ENCODE results near the gene PQBP1. TPM values are rescaled to one million over a fixed set of nuclear protein-coding genes. Genes with fewer than 3 reads are reported as not detected.
A peak's percentile ranks its signal among the peaks of the same experiment; 100 is the strongest.

Gene PQBP1
- polyA plus RNA-seq, 4 donors, result 72.7 to 85.3 (median 77.8) TPM

DNA sequence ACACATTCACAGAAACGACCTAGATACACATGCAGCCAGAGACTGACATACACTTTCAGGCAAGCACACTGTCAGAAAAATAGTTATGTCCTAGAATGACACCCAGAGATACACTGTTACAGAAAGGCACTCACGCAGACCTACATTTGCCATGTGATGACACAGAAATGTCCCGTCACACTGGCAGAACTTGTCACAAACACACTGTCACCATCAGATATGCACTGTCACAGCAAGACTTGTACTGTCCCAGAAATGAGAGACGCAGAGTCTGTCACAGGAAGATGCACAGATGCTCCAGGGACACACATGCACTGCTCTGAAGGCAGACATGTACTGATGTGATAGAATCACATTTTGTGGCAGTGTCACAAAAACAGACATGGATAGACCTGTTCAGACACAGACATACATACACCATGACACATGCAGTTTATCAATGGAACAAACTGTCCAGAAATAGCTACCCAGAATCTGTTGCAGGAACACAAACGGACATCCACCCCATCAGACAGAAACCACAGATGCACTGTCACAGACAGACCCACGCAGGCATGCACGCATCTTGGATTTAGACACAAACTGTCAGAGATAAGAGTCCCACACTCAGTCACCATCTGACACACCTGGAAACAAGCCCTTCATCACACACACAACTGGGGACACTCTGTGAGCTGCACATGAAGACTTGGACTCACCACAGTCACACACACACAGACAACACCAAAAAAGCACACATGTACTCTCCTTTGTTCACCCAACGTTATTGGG is 22.4 kb downstream of the PQBP1 start:
- DNase-seq (ENCODE audit: low read depth in 4 of 4, low spot score in 3 of 4), result no peak

GRCh38 chrX:48920718-48921104 is 23.0 kb downstream of the PQBP1 start:
- DNase-seq (ENCODE audit: low read depth in 4 of 4, low spot score in 3 of 4), result no peak

GRCh38 chrX:48923771-48924170 is 26.0 kb downstream of the PQBP1 start:
- no peak for DNase-seq (ENCODE audit: low read depth in 4 of 4, low spot score in 3 of 4)

DNA sequence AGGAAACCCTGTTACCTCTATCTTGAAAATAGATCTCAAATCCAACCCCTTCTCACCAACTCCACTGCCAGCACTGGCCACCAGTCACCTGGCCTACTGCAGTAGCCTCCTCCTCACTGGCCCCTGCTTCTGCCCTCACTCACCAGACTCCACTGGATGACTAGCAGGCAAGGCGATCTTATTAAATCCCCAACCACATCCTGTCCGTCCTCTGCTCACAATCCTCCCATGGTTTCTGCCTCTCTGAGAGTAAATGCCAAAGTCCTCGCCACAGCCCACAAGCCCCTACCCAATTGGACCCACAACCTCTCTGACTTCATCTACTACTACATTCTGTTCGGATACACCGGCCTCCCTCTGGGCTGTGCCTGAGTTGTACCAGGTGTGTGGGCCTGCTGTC is 26.5 kb downstream of the PQBP1 start:
- DNase-seq (ENCODE audit: low read depth in 4 of 4, low spot score in 3 of 4), result no peak

DNA sequence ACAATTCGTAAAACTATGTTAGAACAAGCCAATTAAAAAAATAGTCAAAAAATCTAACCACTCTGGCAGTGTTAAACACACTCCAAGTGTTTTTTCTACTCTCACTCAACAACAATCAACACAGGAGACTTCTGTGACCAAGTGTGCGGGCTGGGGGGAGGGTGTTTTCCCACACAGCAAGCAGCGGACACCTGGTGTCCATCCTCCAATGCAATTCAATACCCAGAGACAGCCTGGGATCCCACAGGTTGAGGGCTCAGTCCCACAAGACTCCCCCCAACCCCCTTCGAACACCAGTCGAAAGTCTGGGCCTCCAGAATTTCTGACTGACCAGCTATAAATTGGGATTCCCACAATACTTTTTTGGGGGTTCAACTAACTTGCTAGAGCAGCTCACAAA is 29.4 kb downstream of the PQBP1 start:
- DNase-seq (ENCODE audit: low read depth in 4 of 4, low spot score in 3 of 4), result no peak

DNA sequence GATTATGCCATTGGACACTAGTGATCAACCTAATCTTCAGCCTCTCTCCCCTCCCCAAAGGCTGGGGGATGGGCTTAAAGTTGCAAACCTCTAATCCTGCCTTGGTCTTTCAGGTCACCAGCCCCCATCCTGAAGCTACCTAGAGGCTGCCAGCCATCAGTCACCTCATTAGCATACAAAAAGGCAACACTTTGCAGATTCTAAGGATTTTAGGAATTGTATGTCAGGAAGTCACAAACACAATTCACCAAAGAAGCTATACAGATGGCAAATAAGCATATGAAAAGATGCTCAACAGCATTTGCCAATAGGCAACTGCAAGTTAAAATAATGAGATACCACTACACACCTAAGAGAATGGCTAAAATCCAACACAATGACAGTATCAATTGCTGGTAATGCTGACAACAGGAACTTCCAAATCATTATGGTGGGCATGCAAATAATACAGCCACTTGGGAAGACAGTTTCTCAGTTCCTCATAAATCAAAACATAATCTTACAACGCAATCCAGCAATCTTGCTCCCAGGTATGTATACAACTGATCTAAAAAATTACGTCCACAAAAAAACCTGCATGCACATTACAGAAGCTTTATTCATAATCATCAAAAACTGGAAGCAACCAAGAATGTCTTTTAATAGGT is 30.1 kb downstream of the PQBP1 start:
- DNase-seq (ENCODE audit: low read depth in 4 of 4, low spot score in 3 of 4), result no peak

- no peak for DNase-seq (ENCODE audit: low read depth in 4 of 4, low spot score in 3 of 4)
Observed at GRCh38 chrX:48933757-48934156, 36.0 kb downstream of the PQBP1 start.

DNA sequence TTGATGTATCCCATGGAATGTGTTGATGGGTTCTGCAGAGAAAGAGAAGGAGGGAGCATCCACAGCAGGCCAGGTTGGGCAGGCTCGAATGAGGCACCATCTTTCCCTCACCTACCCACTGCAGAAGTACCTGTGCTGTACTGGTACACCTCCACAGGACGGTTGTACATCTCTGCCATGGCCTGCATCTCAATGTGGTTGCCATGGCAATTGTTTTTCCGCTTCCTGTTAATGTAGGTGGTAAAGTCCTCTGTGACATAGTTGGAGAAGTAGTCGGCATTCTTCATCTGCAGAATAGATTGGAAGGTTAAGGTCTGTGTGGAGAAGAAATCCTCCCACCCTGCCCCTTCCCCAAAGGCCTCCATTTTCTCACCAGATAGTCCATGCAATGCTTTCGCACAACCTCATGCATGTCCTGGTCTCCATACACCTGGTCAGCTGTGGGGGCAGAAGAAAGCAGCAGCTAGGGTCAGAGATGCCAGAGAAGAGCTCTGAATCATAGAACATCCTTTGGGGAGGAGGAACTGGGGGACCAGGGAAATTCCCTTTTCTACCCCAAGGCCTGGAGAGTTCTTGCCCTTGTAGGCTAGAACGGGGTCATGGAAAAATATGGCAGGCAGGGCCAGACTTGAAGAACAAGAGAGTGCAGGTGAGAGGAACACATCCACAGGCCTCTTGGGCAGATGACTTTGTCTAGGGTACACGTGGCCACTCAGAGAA is 37.0 kb downstream of the PQBP1 start:
- DNase-seq (ENCODE audit: low read depth in 4 of 4, low spot score in 3 of 4), result no peak

DNA sequence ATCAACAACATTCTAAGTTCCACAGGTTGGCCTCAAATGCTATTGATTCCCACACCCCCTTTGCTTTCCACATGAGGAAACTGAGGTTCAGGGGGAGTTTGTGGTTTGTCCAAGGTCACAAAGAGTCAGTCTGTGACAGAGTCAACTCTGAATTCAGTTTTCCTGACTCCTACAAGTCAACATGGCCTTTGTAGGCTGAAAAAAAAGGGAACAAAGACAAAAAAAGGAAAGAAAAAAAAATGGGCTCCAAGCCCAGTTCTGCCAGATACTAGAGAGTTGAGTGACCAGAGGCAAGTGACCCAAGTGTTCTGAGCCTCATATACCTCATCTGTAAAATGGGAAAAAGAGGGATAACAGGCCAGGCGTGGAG is 37.6 kb downstream of the PQBP1 start:
- no peak for DNase-seq (ENCODE audit: low read depth in 4 of 4, low spot score in 3 of 4)

DNA sequence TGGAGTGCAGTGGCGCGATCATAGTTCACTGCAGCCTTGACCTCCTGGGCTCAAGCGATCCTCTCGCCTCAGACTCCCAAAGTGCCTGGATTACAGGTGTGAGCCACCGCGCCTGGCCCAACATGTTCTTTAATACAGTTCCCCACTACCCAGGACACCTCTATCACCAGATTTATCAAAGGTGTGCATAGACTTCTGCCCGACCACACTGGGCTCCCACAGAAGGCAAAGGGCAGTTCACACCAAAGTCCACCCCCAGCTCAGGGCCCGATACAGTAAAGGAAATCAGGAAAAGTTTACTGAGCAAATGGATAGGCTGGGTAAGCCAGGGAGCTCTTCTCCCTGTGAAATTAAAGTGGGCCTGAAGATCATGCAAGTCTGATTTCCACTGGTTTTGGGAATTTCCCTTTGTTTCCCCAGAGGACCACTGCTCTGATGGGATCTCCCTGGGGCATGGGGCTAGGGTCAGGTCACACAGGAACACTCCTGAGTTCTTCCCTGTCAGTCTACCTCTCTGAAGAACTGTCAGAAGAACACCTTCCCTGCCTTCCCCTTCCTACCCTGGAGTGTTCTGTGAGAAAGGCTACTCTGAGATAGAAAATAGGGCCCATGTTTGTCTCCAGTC is 38.8 kb downstream of the PQBP1 start:
- no peak for DNase-seq (ENCODE audit: low read depth in 4 of 4, low spot score in 3 of 4)

DNA sequence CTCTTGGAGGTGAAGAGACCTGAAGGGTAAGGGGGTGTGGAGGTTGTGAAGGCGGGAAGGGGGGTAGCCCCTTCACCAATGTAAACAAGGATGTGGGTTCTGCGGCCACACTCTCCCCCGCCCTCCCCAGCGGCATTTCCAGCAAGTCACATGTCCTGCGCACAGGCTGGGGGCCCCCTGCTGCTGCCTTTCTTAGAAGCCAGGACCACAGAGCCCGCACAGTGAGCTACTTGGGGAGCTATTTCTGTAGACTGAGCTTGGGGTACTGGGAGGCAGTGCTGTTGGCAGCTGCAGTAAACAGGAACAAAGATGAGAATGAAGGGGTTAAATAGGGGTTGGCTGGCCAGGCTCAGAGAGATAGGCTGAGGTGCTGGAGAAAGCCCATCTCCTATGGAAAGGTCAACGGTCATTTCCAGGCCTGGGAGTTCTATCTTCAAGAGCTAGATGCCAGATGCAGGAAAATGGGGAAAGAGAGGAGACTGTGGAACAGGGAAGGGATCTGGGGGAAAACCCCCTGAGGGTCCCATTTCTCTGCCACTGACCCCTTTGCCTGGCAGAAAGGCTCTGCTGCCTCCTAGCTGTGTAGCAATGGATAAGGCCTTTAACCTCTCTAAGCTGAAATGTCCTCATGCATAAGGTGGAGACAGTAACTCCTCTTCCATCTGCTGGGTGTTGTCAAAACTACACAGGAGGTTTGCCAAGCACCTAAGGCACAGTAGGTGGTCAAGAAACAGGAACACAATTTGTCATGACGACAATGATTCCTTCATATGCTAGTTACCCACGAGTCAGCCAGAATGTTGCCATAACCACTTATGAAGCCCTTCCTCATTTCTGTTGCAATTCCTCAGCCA is 39.6 kb downstream of the PQBP1 start:
- no peak for DNase-seq (ENCODE audit: low read depth in 4 of 4, low spot score in 3 of 4)

DNA sequence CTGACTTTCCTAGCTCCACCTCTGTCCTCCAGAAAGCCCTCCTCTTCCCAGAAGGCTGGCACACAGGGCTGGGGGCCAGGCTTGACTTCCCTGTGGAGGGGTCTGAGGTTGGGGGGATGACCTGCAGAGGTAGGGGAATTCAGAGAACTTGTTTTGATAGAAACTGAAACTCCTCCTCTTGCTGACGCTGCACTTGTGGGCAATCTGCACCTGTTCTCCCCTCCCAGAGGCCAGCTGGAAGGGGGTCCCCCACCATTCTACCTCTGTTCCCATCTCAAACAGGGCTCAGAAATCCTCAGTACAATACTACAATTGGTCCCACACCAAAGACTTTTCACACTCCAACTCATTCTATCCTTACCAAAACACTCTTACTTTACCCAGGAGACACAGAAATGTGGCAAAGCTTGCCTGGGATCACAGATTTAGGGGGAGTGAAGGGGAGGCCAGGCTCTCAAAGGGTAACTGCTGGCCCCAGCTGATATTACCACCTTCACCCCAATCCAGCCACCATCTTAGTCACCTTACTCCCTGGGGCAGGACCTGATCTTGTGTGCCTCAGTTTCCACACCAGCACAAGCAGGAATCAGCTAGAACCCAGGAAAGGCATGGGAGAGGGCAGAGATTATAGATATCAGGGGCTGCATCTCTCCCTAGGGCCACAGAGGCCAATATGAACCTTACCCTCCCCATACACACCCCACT is 41.1 kb downstream of the PQBP1 start:
- DNase-seq (ENCODE audit: low read depth in 4 of 4, low spot score in 3 of 4), result no peak

GRCh38 chrX:48939524-48940228 is 41.9 kb downstream of the PQBP1 start:
- no peak for DNase-seq (ENCODE audit: low read depth in 4 of 4, low spot score in 3 of 4)

- no peak for DNase-seq (ENCODE audit: low read depth in 4 of 4, low spot score in 3 of 4)
Observed at GRCh38 chrX:48940404-48940955, 42.8 kb downstream of the PQBP1 start.

- DNase-seq (ENCODE audit: low read depth in 4 of 4, low spot score in 3 of 4), result no peak
Observed at GRCh38 chrX:48942895-48943294, 45.2 kb downstream of the PQBP1 start.

- DNase-seq (ENCODE audit: low read depth in 4 of 4, low spot score in 3 of 4), result peak in 1 of 4 donors; percentile 5
Observed at GRCh38 chrX:48945517-48946348, 48.0 kb downstream of the PQBP1 start.

DNA sequence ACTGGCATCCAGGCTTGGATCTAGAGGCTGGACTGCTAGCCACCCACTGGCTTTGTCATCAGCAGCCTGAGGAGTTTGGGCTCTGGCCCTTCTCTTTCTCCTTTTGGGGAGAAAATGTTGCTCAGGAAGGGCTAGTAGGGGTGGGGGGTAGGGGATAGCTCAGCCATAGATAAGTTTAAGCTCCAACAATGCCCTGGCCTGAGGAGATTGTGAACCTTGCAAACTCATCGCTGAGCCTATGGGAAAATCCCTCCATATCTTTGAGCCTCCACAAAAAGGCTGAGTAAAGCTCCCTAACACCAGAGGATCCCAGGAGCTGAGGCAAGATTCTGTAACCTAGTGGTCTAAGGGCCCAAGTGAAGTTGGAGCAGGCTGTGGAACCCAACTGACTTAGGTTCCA is 50.9 kb downstream of the PQBP1 start:
- no peak for DNase-seq (ENCODE audit: low read depth in 4 of 4, low spot score in 3 of 4)
